Measurements from ENCODE around the gene NRCAM.

NRCAM gene

GRCh38 chr7:108158776-108159175 lies 297.5 kb downstream of the NRCAM start:
- in situ Hi-C loops (cut with MboI; ENCODE audit: low sequenced_read_pairs): no loop called here
- Histone ChIP-seq H3K27me3 (ENCODE audit: low read depth) (peaks cover 25% of the 10 kb centered on the region), H3K36me3 (replicated peaks) (no peaks in the 10 kb centered on the region), H3K9me3 (no peaks in the 10 kb centered on the region), H3K4me1 (no peaks in the 10 kb centered on the region), H3K4me3 (no peak overlapping the region)
- no peak for DNase-seq (ENCODE audit: low spot score in 2 of 2)

GRCh38 chr7:108157606-108158335 lies 298.5 kb downstream of the NRCAM start:
- H3K27me3 ChIP-seq (ENCODE audit: low read depth): peaks cover 26% of the 10 kb centered on the region
- no peaks in the 10 kb centered on the region for H3K9me3 ChIP-seq
- no peaks in the 10 kb centered on the region for H3K36me3 ChIP-seq (replicated peaks)
- H3K4me3 ChIP-seq: no peak overlapping the region
- in situ Hi-C loops (cut with MboI; ENCODE audit: low sequenced_read_pairs): no loop called here
- no peaks in the 10 kb centered on the region for H3K4me1 ChIP-seq
- no peak for DNase-seq (ENCODE audit: low spot score in 2 of 2)

GRCh38 chr7:108156897-108157605 lies 299.2 kb downstream of the NRCAM start:
- in situ Hi-C loops (cut with MboI; ENCODE audit: low sequenced_read_pairs): no loop called here
- H3K4me3 ChIP-seq: no peak overlapping the region
- no peaks in the 10 kb centered on the region for H3K9me3 ChIP-seq
- H3K4me1 ChIP-seq: no peaks in the 10 kb centered on the region
- H3K27me3 ChIP-seq (ENCODE audit: low read depth): peaks cover 26% of the 10 kb centered on the region
- H3K36me3 ChIP-seq (replicated peaks): no peaks in the 10 kb centered on the region
- no peak for DNase-seq (ENCODE audit: low spot score in 2 of 2)

GRCh38 chr7:108152198-108152597 lies 304.0 kb downstream of the NRCAM start:
- no peaks in the 10 kb centered on the region for H3K36me3 ChIP-seq (replicated peaks)
- H3K9me3 ChIP-seq: no peaks in the 10 kb centered on the region
- DNase-seq (ENCODE audit: low spot score in 2 of 2): no peak
- in situ Hi-C loops (cut with MboI; ENCODE audit: low sequenced_read_pairs): no loop called here
- no peaks in the 10 kb centered on the region for H3K4me1 ChIP-seq
- H3K27me3 ChIP-seq (ENCODE audit: low read depth): peaks cover 18% of the 10 kb centered on the region
- no peak overlapping the region for H3K4me3 ChIP-seq

- H3K9me3 ChIP-seq: no peaks in the 10 kb centered on the region
- H3K36me3 ChIP-seq (replicated peaks): no peaks in the 10 kb centered on the region
- DNase-seq (ENCODE audit: low spot score in 2 of 2): no peak
- peaks cover 14% of the 10 kb centered on the region; the same call in 1 of the 2 replicates for H3K27me3 ChIP-seq (ENCODE audit: low read depth)
- H3K4me1 ChIP-seq: no peaks in the 10 kb centered on the region; the same call in 1 of the 2 replicates
- H3K4me3 ChIP-seq: no peak overlapping the region
- in situ Hi-C loops (cut with MboI; ENCODE audit: low sequenced_read_pairs): loop anchor here (25.0 kb wide), 1 partner anchor 413 kb away; the partner anchor contains the start of gene CBLL1
Observed at GRCh38 chr7:108149908-108150307, 306.3 kb downstream of the NRCAM start.

- DNase-seq (ENCODE audit: low spot score in 2 of 2): no peak
- Histone ChIP-seq H3K27me3 (ENCODE audit: low read depth) (peaks cover 14% of the 10 kb centered on the region; the same call in 1 of the 2 replicates), H3K9me3 (no peaks in the 10 kb centered on the region), H3K4me3 (no peak overlapping the region), H3K4me1 (no peaks in the 10 kb centered on the region; the same call in 1 of the 2 replicates), H3K36me3 (replicated peaks) (no peaks in the 10 kb centered on the region)
- in situ Hi-C loops (cut with MboI; ENCODE audit: low sequenced_read_pairs): loop anchor here (25.0 kb wide), 1 partner anchor 412 kb away; the partner anchor contains the start of gene CBLL1
Observed at GRCh38 chr7:108149119-108149518, 307.1 kb downstream of the NRCAM start.

GRCh38 chr7:108147031-108147563 lies 309.1 kb downstream of the NRCAM start:
- Histone ChIP-seq H3K9me3 (no peaks in the 10 kb centered on the region), H3K4me1 (no peaks in the 10 kb centered on the region; the same call in 1 of the 2 replicates), H3K27me3 (ENCODE audit: low read depth) (peaks cover 11% of the 10 kb centered on the region; the same call in 1 of the 2 replicates), H3K4me3 (no peak overlapping the region), H3K36me3 (replicated peaks) (no peaks in the 10 kb centered on the region)
- in situ Hi-C loops (cut with MboI; ENCODE audit: low sequenced_read_pairs): loop anchor here (25.0 kb wide), 1 partner anchor 410 kb away; the partner anchor contains the start of gene CBLL1
- no peak for DNase-seq (ENCODE audit: low spot score in 2 of 2)

GRCh38 chr7:108146070-108146842 lies 310.0 kb downstream of the NRCAM start:
- Histone ChIP-seq H3K4me3 (no peak overlapping the region), H3K27me3 (ENCODE audit: low read depth) (peaks cover 11% of the 10 kb centered on the region; the same call in 1 of the 2 replicates), H3K9me3 (no peaks in the 10 kb centered on the region), H3K36me3 (replicated peaks) (no peaks in the 10 kb centered on the region), H3K4me1 (no peaks in the 10 kb centered on the region; the same call in 1 of the 2 replicates)
- peak; percentile 78 to 82 for DNase-seq (ENCODE audit: low spot score in 2 of 2)
- in situ Hi-C loops (cut with MboI; ENCODE audit: low sequenced_read_pairs): loop anchor here (25.0 kb wide), 1 partner anchor 409 kb away; the partner anchor contains the start of gene CBLL1

GRCh38 chr7:108145401-108145800 lies 310.8 kb downstream of the NRCAM start:
- Histone ChIP-seq H3K4me1 (no peaks in the 10 kb centered on the region; the same call in 1 of the 2 replicates), H3K9me3 (no peaks in the 10 kb centered on the region), H3K27me3 (ENCODE audit: low read depth) (peaks cover 8% of the 10 kb centered on the region; the same call in 1 of the 2 replicates), H3K36me3 (replicated peaks) (no peaks in the 10 kb centered on the region), H3K4me3 (no peak overlapping the region)
- in situ Hi-C loops (cut with MboI; ENCODE audit: low sequenced_read_pairs): loop anchor here (25.0 kb wide), 1 partner anchor 408 kb away; the partner anchor contains the start of gene CBLL1
- DNase-seq (ENCODE audit: low spot score in 2 of 2): no peak

GRCh38 chr7:108144931-108145330 lies 311.3 kb downstream of the NRCAM start:
- in situ Hi-C loops (cut with MboI; ENCODE audit: low sequenced_read_pairs): loop anchor here (25.0 kb wide), 1 partner anchor 408 kb away; the partner anchor contains the start of gene CBLL1
- Histone ChIP-seq H3K4me1 (no peaks in the 10 kb centered on the region; the same call in 1 of the 2 replicates), H3K9me3 (no peaks in the 10 kb centered on the region), H3K27me3 (ENCODE audit: low read depth) (peaks cover 6% of the 10 kb centered on the region; the same call in 1 of the 2 replicates), H3K36me3 (replicated peaks) (no peaks in the 10 kb centered on the region), H3K4me3 (no peak overlapping the region)
- DNase-seq (ENCODE audit: low spot score in 2 of 2): no peak

- in situ Hi-C loops (cut with MboI; ENCODE audit: low sequenced_read_pairs): loop anchor here (25.0 kb wide), 1 partner anchor 407 kb away; the partner anchor contains the start of gene CBLL1
- Histone ChIP-seq H3K27me3 (ENCODE audit: low read depth) (no peaks in the 10 kb centered on the region; the same call in 1 of the 2 replicates), H3K36me3 (replicated peaks) (no peaks in the 10 kb centered on the region), H3K4me1 (no peaks in the 10 kb centered on the region; the same call in 1 of the 2 replicates), H3K9me3 (no peaks in the 10 kb centered on the region), H3K4me3 (no peak overlapping the region)
- no peak for DNase-seq (ENCODE audit: low spot score in 2 of 2)
Observed at GRCh38 chr7:108143658-108144420, 312.4 kb downstream of the NRCAM start.

- no peak for DNase-seq (ENCODE audit: low spot score in 2 of 2)
- no peaks in the 10 kb centered on the region for H3K36me3 ChIP-seq (replicated peaks)
- H3K9me3 ChIP-seq: no peaks in the 10 kb centered on the region
- no peaks in the 10 kb centered on the region; the same call in 1 of the 2 replicates for H3K4me1 ChIP-seq
- no peaks in the 10 kb centered on the region for H3K27me3 ChIP-seq (ENCODE audit: low read depth)
- in situ Hi-C loops (cut with MboI; ENCODE audit: low sequenced_read_pairs): loop anchor here (25.0 kb wide), 1 partner anchor 405 kb away; the partner anchor contains the start of gene CBLL1
- no peak overlapping the region for H3K4me3 ChIP-seq
Observed at GRCh38 chr7:108142675-108143259, 313.5 kb downstream of the NRCAM start.

All from HAP-1 (cell line).